ENCODE results near the gene CMTM1.
"Not testable (repeated sequence)": the region's sequence is repeated elsewhere in the genome, so short reads cannot be mapped to it uniquely, and the experiment has no call there.

CMTM1 gene

GRCh38 chr16:66622863-66623262 lies 56.6 kb downstream of the CMTM1 start:
- Histone ChIP-seq H4K20me1 (ENCODE audit: insufficient read depth, low read length) (no peaks in the 10 kb centered on the region), H3K36me3 (ENCODE audit: insufficient read depth, low read length) (no peaks in the 10 kb centered on the region), H3K27ac (ENCODE audit: low read length) (no peak overlapping the region), H3K4me1 (ENCODE audit: insufficient read depth, low read length) (peaks cover 10% of the 10 kb centered on the region; the same call in 1 of the 2 replicates), H3K9ac (ENCODE audit: low read depth, low read length) (no peak overlapping the region), H3K79me2 (ENCODE audit: insufficient read depth, low read length) (no peaks in the 10 kb centered on the region), H3K4me2 (ENCODE audit: insufficient read depth, low read length) (no peak overlapping the region), H3K27me3 (ENCODE audit: insufficient read depth, low read length, poor library complexity) (no peaks in the 10 kb centered on the region), H3K9me3 (ENCODE audit: insufficient read depth, low read length, severe bottlenecking) (no peaks in the 10 kb centered on the region), H2AFZ (ENCODE audit: low read depth, low read length) (no peak overlapping the region), H3K4me3 (ENCODE audit: low read depth in 1 of 2, low read length in 2 of 2) (no peak overlapping the region)
- no peak for ATAC-seq (ENCODE audit: insufficient read depth, low read depth)
- no peak for TF ChIP-seq CTCF (IDR thresholded peaks at IDR 0.05; ENCODE audit: borderline replicate concordance, extremely low read depth, low read length, poor library complexity, severe bottlenecking)
- TF ChIP-seq EZH2 (IDR thresholded peaks at IDR 0.05; ENCODE audit: borderline replicate concordance, low read depth, low read length, severe bottlenecking), result no peak
- DNase-seq, result no peak

GRCh38 chr16:66623755-66624154 lies 57.5 kb downstream of the CMTM1 start:
- DNase-seq (no peak), ATAC-seq (ENCODE audit: insufficient read depth, low read depth) (no peak)
- no peak overlapping the region for H3K27ac ChIP-seq (ENCODE audit: low read length)
- TF ChIP-seq EZH2 (IDR thresholded peaks at IDR 0.05; ENCODE audit: borderline replicate concordance, low read depth, low read length, severe bottlenecking) (no peak), CTCF (IDR thresholded peaks at IDR 0.05; ENCODE audit: borderline replicate concordance, extremely low read depth, low read length, poor library complexity, severe bottlenecking) (no peak)
- no peaks in the 10 kb centered on the region for H3K79me2 ChIP-seq (ENCODE audit: insufficient read depth, low read length)
- H3K4me2 ChIP-seq (ENCODE audit: insufficient read depth, low read length), result no peak overlapping the region
- H3K4me3 ChIP-seq (ENCODE audit: low read depth in 1 of 2, low read length in 2 of 2), result no peak overlapping the region
- H2AFZ ChIP-seq (ENCODE audit: low read depth, low read length), result no peak overlapping the region
- H3K36me3 ChIP-seq (ENCODE audit: insufficient read depth, low read length), result no peaks in the 10 kb centered on the region
- H3K9ac ChIP-seq (ENCODE audit: low read depth, low read length), result no peak overlapping the region
- H3K4me1 ChIP-seq (ENCODE audit: insufficient read depth, low read length), result peaks cover 10% of the 10 kb centered on the region; the same call in 1 of the 2 replicates
- H3K27me3 ChIP-seq (ENCODE audit: insufficient read depth, low read length, poor library complexity), result no peaks in the 10 kb centered on the region
- H3K9me3 ChIP-seq (ENCODE audit: insufficient read depth, low read length, severe bottlenecking), result no peaks in the 10 kb centered on the region
- no peaks in the 10 kb centered on the region for H4K20me1 ChIP-seq (ENCODE audit: insufficient read depth, low read length)

GRCh38 chr16:66627611-66628378 lies 61.6 kb downstream of the CMTM1 start:
- H4K20me1 ChIP-seq (ENCODE audit: insufficient read depth, low read length); H3K9ac ChIP-seq (ENCODE audit: low read depth, low read length); H3K36me3 ChIP-seq (ENCODE audit: insufficient read depth, low read length); ATAC-seq (ENCODE audit: insufficient read depth, low read depth); H3K79me2 ChIP-seq (ENCODE audit: insufficient read depth, low read length); H3K27me3 ChIP-seq (ENCODE audit: insufficient read depth, low read length, poor library complexity); H2AFZ ChIP-seq (ENCODE audit: low read depth, low read length); H3K9me3 ChIP-seq (ENCODE audit: insufficient read depth, low read length, severe bottlenecking); H3K4me2 ChIP-seq (ENCODE audit: insufficient read depth, low read length); DNase-seq; H3K4me1 ChIP-seq (ENCODE audit: insufficient read depth, low read length); H3K4me3 ChIP-seq (ENCODE audit: low read depth in 1 of 2, low read length in 2 of 2); H3K27ac ChIP-seq (ENCODE audit: low read length): not testable (repeated sequence)

All from DND-41 (cell line).